ENCODE data around the gene HDAC11.

DNA sequence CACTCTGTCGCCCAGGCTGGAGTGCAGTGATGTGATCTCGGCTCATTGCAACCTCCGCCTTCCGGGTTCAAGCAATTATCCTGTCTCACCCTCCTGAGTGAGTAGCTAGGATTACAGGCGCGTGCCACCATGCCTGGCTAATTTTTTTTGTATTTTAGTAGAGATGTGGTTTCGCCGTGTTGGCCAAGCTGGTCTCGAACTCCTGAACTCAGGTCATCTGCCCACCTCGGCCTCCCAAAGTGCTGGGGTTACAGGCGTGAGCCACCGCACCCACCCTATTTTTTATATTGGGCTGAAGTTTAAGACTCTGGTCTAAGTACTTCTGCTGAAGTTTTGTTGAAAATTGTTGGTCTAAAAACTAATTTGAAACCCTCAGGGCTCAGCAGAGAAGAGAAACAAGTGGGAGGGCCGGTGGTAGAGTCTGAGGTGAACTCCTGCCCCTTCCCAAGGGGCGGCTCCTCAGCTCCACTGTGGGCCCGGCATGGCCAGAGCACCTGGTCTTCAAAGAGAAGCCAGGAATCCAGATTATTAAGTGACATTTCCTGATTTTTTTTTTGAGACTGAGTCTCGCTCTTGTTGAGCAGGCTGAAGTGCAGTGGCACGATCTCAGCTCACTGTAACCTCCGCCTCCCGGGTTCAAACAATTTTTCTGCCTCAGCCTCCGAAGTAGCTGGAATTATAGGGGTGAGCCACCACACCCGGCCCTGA lies 4.0 kb downstream of the HDAC11 start:
- TF ChIP-seq POLR2A (IDR thresholded peaks at IDR 0.05), result no peak
- TF ChIP-seq, protein P1, sequence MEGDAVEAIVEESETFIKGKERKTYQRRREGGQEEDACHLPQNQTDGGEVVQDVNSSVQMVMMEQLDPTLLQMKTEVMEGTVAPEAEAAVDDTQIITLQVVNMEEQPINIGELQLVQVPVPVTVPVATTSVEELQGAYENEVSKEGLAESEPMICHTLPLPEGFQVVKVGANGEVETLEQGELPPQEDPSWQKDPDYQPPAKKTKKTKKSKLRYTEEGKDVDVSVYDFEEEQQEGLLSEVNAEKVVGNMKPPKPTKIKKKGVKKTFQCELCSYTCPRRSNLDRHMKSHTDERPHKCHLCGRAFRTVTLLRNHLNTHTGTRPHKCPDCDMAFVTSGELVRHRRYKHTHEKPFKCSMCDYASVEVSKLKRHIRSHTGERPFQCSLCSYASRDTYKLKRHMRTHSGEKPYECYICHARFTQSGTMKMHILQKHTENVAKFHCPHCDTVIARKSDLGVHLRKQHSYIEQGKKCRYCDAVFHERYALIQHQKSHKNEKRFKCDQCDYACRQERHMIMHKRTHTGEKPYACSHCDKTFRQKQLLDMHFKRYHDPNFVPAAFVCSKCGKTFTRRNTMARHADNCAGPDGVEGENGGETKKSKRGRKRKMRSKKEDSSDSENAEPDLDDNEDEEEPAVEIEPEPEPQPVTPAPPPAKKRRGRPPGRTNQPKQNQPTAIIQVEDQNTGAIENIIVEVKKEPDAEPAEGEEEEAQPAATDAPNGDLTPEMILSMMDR (IDR thresholded peaks at IDR 0.05), result no peak

All from heart left ventricle (tissue), 13 donors.